Hepatocyte (in vitro differentiated cells): ENCODE results near the gene ZNF385B. TPM values are rescaled to one million over a fixed set of nuclear protein-coding genes. Genes with fewer than 3 reads are reported as not detected.

Experiments
- DNase-seq: peaks from one replicate; pipeline ENCODE4 v3.0.0-alpha.2; 2016; ENCODE audit warnings: low spot score
- H2AFZ ChIP-seq: fragments of 200-600 bp; sonication (generic); 2 replicates; pipeline ENCODE4 v1.6.0; 2016; ENCODE audit warnings: antibody characterized with exemption, mild to moderate bottlenecking
- H3K27ac ChIP-seq: fragments of 200-600 bp; sonication (generic); 2 replicates; pipeline ENCODE4 v1.5.1; 2016; ENCODE audit warnings: mild to moderate bottlenecking
- H3K27me3 ChIP-seq: fragments of 200-600 bp; sonication (generic); 2 replicates; pipeline ENCODE4 v1.6.1; 2016
- H3K36me3 ChIP-seq: fragments of 200-600 bp; sonication (generic); replicated peaks from 2 replicates; pipeline ENCODE4 v1.5.1; 2016; ENCODE audit warnings: low read depth; ENCODE audit not compliant: insufficient read depth
- H3K4me1 ChIP-seq: fragments of 200-600 bp; sonication (generic); 2 replicates; pipeline ENCODE4 v1.5.1; 2016; ENCODE audit warnings: mild to moderate bottlenecking, moderate library complexity; ENCODE audit not compliant: insufficient read depth
- H3K4me2 ChIP-seq: fragments of 200-600 bp; sonication (generic); 2 replicates; pipeline ENCODE4 v1.6.0; 2016
- H3K4me3 ChIP-seq: fragments of 200-600 bp; sonication (generic); 2 replicates; pipeline ENCODE4 v1.5.1; 2016; ENCODE audit warnings: mild to moderate bottlenecking
- H3K79me2 ChIP-seq: fragments of 200-600 bp; sonication (generic); 2 replicates; pipeline ENCODE4 v1.6.0; 2017; ENCODE audit warnings: mild to moderate bottlenecking
- H3K9me2 ChIP-seq: fragments of 200-600 bp; sonication (generic); replicated peaks from 2 replicates; pipeline ENCODE4 v1.6.0; 2017; ENCODE audit warnings: mild to moderate bottlenecking; ENCODE audit not compliant: insufficient read depth
- H3K9me3 ChIP-seq: fragments of 200-600 bp; sonication (generic); 2 replicates; pipeline ENCODE4 v1.5.1; 2016; ENCODE audit warnings: low read depth, mild to moderate bottlenecking
- H4K20me1 ChIP-seq: fragments of 200-600 bp; sonication (generic); 2 replicates; pipeline ENCODE4 v1.6.0; 2016; ENCODE audit warnings: mild to moderate bottlenecking; ENCODE audit not compliant: insufficient read depth, poor library complexity, severe bottlenecking
- CTCF ChIP-seq: fragments of 200-600 bp; sonication (generic); IDR thresholded peaks from 2 replicates; pipeline ENCODE4 v1.5.1; 2016; ENCODE audit warnings: antibody characterized with exemption, mild to moderate bottlenecking; ENCODE audit not compliant: poor library complexity
- EZH2 ChIP-seq: fragments of 200-600 bp; sonication (generic); IDR thresholded peaks from 2 replicates; pipeline ENCODE4 v1.6.1; 2016; ENCODE audit warnings: antibody characterized with exemption, mild to moderate bottlenecking, borderline replicate concordance
- EZH2phosphoT487 ChIP-seq: fragments of 200-600 bp; sonication (generic); IDR thresholded peaks from one replicate; pipeline ENCODE4 v1.6.1; 2018; ENCODE audit warnings: antibody characterized with exemption, mild to moderate bottlenecking, low read depth, moderate library complexity; ENCODE audit not compliant: unreplicated experiment, severe bottlenecking
- WGBS: methylation state at CpG from one replicate; pipeline ENCODE4 v1.1.6; 2016; ENCODE audit warnings: low lambda C conversion rate; ENCODE audit errors: missing lambda C conversion rate; 5-methylcytosine and 5-hydroxymethylcytosine counted together
- polyA plus RNA-seq: library from polyadenylated mRNA; unstranded; fragments of >200 nt; fragmentation: Nextera tagmentation; extraction: Ambion mirVana; gene quantifications from 2 replicates; pipeline ENCODE4 v1.2.1, GENCODE V29; 2016
- total RNA-seq: library from RNA; depleted of rRNA; stranded (reverse); fragments of >200 nt; gene quantifications from 2 replicates; pipeline ENCODE4 v1.2.3, GENCODE V29; 2014

ZNF385B gene
- total and polyA plus RNA-seq, 2 experiments from 2014 or later: 1.8 to 2.4 TPM

GRCh38 chr2:179560257-179560735 lies 301.1 kb downstream of the ZNF385B start:
- Histone ChIP-seq H4K20me1 (no peaks in the 10 kb centered on the region), H3K9me2 (no peaks in the 10 kb centered on the region), H3K27me3 (no peaks in the 10 kb centered on the region), H3K4me2 (no peak overlapping the region), H2AFZ (no peak overlapping the region), H3K4me1 (peaks cover 3% of the 10 kb centered on the region), H3K9me3 (no peaks in the 10 kb centered on the region), H3K79me2 (no peaks in the 10 kb centered on the region), H3K36me3 (no peaks in the 10 kb centered on the region), H3K27ac (no peak overlapping the region), H3K4me3 (no peak overlapping the region)
- no peak for DNase-seq
- 95% methylated on average over 1 of the region's 1 CpG for WGBS
- TF ChIP-seq CTCF (no peak), EZH2 (no peak), EZH2phosphoT487 (no peak)

DNA sequence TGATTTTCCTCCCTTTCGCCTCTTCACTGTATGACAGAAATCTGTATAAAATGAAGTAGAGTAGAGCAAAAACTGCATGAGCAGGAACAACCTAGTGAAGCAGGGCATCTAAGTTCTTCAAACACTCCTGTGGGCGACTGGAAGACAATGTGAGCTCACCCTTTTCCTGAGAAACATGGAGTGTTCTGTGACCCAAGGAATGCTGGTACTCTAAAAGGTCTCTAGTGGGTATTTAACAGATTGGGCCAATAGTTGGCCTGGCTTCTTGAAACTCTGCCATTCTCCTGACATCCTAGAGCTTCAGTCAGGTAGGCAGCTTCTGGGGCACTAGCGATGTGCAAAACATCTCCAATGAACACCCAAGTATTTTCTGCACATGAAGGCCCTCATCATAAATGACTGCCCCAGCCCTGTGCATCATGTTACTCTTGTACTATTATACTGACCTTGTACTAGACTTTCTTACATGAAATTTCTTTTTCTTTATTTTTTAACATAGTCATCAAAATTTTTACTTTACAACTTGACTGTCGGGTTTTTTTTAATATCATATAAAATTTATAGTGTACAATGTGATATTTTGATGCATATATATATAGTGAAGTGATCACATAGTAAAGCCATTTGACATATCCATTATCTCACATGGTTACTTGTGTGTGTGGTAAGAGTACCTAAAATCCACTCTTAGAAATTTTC lies 302.2 kb downstream of the ZNF385B start:
- H3K27me3 ChIP-seq: no peaks in the 10 kb centered on the region
- no peaks in the 10 kb centered on the region for H3K9me2 ChIP-seq
- WGBS: 97% methylated on average over 4 of the region's 4 CpGs
- H3K79me2 ChIP-seq: no peaks in the 10 kb centered on the region
- no peaks in the 10 kb centered on the region for H3K36me3 ChIP-seq
- no peaks in the 10 kb centered on the region for H3K9me3 ChIP-seq
- no peaks in the 10 kb centered on the region for H4K20me1 ChIP-seq
- TF ChIP-seq CTCF (no peak), EZH2phosphoT487 (no peak), EZH2 (no peak)
- H3K4me1 ChIP-seq: peaks cover 3% of the 10 kb centered on the region
- no peak overlapping the region for H2AFZ ChIP-seq
- no peak overlapping the region for H3K4me3 ChIP-seq
- DNase-seq: no peak
- H3K4me2 ChIP-seq: no peak overlapping the region
- no peak overlapping the region for H3K27ac ChIP-seq

DNA sequence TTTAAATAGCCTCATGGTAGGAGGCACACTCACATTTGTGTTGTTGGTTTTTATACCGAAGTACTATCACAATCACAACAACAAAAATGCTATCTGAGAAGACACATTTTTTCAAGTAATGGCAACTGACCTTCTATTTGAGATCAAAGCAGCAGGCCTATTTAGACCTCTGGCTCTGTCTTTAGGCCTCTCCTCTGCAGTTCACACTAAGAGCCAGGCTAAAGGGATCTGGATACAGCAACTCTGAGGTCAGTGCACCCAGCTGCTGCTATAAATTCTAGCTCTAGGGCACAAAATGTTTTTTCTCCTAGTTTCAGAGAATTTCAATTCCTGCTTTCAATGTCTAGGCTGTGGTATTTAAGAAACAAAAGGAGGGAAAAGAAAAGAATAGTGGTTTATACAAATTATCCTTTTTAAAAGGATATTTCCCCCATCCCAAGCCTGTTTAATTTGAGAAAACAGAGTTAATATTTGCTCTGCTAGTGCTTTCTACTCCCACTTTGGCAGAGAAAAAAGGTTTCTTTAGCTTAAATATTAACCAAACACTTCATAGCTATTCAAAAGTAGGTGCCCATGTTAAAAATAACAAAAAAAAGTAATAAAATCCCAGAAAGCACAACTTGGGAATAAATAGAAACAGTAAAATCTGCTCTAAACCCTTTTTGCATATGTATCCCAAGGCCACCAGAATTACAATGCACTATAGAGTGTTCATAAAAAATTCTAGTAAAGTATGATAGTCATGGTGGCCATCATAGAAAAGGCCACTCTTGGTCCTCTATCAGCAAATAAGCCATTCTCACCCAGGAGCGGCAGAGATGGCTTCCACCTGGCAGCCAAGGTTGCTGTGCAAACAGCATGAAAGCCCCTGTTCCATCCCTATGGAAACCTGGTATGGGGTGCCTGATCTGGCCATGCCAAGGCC lies 303.1 kb downstream of the ZNF385B start:
- Histone ChIP-seq H3K79me2 (no peaks in the 10 kb centered on the region), H3K27me3 (no peaks in the 10 kb centered on the region), H4K20me1 (no peaks in the 10 kb centered on the region), H3K4me3 (no peak overlapping the region), H2AFZ (no peak overlapping the region), H3K36me3 (no peaks in the 10 kb centered on the region), H3K4me2 (peak overlapping the region; percentile 45), H3K27ac (peak overlapping the region; percentile 29), H3K9me2 (no peaks in the 10 kb centered on the region), H3K9me3 (no peaks in the 10 kb centered on the region), H3K4me1 (peaks cover 3% of the 10 kb centered on the region)
- 46% methylated on average over 2 of the region's 2 CpGs for WGBS
- DNase-seq: peak; percentile 19
- TF ChIP-seq EZH2 (no peak), EZH2phosphoT487 (no peak), CTCF (no peak)
